ENCODE measurements around the gene MFAP2.
"Not testable (repeated sequence)": the region's sequence is repeated elsewhere in the genome, so short reads cannot be mapped to it uniquely, and the experiment has no call there.

MFAP2 gene

DNA sequence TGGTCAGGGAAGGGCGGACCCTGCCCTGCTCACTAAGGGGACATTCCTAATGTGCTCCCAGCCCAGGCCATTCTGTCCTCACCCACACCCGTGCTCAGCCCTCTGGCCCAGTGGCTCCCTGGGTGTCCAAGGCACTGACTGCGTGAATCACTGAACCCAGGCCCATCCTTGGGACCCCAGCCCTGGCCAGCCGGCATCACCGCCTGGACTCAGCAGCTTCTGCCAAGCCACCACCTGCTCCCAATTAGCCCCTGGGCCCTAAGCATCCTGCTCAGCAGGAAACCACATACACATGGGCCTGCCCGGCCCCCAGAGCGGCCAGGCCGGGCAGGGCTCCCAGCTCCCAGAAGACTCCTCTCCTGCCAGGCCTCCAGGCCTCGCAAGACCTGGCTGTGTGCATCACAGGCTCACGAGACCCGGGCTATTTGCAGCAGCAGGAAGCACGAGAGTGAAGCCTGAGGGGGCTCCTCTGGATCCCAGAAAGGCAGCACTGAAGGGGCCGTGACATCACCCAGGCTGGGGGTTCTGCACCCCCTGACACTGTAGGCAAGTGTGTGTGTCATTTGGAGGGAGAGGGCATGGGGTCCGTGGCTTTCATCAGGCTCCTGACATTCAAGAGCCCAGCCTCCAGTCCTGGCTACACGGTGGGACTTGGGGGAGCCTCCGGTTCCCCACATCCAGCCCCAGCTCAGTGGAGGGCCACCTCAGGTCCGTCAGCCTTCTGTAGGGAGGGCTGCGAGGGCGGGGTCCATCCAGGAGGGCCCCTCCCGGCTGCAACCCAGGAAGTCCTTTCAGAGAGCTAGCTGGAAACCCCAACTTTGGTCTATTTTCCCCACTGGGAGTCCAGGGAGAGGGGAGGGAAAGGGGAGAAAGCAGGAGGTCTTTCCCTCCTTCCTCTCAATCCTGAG lies 1.6 kb downstream of the MFAP2 start:
- peak; percentile 74 for DNase-seq

DNA sequence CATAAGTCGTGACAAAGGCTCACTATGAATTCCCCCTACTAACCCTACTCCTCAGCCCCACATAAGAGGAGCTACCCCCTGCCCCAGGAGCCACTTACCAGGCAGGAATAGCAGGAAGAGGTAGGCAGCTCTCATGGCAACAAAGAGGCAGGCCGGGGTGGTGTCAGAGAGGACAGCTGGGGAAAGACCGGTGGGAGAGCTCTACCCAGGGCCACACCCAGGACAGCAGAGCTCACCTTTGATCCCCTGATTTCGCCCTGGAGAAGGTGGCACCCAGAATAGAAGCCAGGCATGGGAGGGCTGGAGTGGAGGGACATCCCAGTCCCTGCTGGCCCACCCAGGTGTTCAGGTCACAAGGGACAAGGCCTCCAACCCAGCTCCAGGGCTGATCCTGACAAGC lies 2.3 kb downstream of the MFAP2 start:
- no peak for DNase-seq

GRCh38 chr1:16977377-16977776 lies 3.0 kb downstream of the MFAP2 start:
- DNase-seq: no peak

DNA sequence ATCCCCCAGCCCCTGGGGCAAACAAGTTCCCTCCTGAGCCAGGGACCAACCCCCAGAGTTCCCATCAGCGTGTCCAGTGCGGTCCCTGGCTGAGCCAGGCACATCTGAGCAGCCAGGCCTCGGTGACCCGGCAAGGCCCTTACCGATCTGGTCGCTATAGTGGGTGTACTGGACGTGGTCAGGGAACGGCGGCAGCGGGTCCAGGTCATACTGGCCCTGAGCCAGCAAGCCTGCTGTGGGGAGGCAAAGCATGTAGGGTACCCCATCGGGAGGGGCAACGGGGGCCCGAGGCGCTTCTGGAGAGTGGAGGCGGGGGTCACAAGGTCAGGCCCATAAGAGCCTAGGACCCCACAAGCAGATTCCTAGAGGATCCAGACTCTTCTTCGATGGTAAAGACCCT lies 3.5 kb downstream of the MFAP2 start:
- DNase-seq: no peak

DNA sequence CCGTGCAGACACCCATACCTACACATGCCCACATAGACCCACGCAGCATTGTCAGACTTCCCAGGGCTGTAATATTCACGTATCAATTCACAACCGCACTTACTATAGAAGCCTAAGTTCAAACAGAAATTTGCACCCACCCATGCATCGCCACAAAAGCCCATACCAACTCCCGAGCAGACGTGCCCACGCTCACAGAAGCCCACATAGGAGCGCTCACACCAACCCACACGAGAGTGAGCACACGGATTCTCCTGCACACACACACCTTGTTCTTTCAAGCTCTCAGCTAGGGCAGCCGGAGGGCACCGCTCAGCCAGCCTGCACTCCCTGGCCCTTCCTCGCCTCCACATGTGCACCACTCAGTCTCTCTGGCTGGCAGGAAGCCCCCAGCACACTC lies 4.6 kb downstream of the MFAP2 start:
- no peak for DNase-seq

GRCh38 chr1:16975211-16975610 lies 5.2 kb downstream of the MFAP2 start:
- no peak for DNase-seq

GRCh38 chr1:16973215-16973614 lies 7.2 kb downstream of the MFAP2 start:
- no peak for DNase-seq

- DNase-seq: no peak
Measured at GRCh38 chr1:16972189-16972895, 8.1 kb downstream of the MFAP2 start.

- DNase-seq: no peak
Measured at GRCh38 chr1:16971341-16972188, 8.9 kb downstream of the MFAP2 start.

- DNase-seq: no peak
Measured at GRCh38 chr1:16970132-16970910, 10.1 kb downstream of the MFAP2 start.

- DNase-seq: no peak
Measured at GRCh38 chr1:16969651-16970050, 10.8 kb downstream of the MFAP2 start.

DNA sequence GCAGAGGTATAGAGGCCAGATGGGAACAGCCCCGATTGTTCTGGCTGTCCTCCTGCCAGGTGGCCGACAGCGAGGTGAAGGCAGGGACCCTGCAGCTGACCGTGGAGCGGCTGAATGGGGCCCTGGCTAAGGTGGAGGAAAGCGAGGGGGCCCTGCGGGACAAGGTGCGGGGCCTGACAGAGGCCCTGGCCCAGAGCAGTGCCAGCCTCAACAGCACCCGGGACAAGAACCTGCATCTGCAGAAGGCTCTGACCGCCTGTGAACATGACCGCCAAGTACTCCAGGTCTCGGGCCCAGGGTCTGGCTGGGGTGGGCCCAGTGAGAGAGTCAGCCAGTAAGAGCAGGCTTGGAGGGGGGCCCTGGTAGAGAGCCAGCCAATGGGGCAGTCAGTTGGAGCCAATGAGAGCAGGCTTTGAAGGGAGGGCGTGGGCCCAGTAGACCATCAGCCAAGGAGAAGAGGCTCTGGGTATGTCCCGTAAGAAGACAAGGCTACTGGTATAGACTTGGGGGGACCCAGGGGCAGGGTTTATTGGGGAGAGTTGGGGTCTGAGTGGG lies 11.3 kb downstream of the MFAP2 start:
- no peak for DNase-seq

GRCh38 chr1:16968372-16968771 lies 12.0 kb downstream of the MFAP2 start:
- no peak for DNase-seq

DNA sequence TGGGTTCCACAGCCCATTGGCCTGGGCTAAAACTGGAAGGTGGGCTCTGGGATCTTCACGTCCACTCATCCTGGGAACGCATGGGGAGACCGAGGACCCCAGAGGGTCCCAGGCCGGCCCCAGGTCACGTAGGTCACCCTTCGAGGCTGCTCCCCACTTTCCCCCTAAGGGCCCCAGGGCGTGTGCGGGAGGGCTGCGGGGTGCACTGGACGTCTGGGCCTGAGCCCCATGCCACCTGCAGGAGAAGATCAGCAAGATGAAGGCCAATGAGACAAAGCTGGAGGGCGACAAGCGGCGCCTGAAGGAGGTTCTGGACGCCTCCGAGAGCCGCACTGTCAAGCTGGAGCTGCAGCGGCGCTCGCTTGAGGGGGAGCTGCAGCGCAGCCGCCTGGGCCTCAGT lies 12.5 kb downstream of the MFAP2 start:
- DNase-seq: no peak

DNA sequence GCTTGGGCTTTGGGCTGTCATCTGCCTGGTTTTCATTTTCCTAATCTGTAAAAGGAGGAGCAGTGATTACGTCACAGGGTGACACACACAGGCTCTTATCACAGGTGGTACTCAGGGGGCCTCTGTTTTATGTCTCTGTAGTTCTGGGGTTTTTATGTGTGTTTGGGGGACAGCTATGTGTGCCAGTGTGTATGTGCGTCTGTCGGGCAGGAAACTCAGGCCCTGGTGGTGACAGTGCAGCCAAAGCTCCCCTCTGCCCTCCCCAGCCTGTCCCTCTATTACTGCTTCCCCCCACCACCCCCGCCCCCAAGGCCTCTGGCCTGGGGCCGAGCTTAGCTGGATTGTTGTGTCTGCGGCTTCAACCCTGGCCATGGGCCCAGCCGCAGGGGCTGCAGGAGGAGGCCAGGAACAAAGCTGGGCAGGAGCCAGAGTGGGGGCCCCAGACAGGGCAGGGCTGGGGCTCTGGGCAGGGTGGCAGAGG lies 13.3 kb downstream of the MFAP2 start:
- DNase-seq: peak; percentile 82

DNA sequence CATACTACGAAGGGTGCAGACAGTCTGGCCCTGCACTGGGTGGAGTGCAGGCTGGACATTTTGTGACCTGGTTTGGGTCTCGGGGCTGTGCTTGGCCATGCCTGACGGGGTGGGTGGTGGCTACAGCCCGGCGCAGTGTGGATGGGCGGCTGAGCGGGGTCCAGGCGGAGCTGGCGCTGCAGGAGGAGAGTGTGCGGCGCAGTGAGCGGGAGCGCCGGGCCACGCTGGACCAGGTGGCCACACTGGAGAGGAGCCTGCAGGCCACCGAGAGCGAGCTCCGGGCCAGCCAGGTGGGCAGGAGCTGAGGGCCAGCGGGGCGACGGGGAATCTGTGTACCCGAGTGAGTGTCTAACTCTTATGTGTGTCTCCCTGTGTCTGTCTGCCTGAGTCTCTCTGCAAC lies 14.1 kb downstream of the MFAP2 start:
- no peak for DNase-seq

DNA sequence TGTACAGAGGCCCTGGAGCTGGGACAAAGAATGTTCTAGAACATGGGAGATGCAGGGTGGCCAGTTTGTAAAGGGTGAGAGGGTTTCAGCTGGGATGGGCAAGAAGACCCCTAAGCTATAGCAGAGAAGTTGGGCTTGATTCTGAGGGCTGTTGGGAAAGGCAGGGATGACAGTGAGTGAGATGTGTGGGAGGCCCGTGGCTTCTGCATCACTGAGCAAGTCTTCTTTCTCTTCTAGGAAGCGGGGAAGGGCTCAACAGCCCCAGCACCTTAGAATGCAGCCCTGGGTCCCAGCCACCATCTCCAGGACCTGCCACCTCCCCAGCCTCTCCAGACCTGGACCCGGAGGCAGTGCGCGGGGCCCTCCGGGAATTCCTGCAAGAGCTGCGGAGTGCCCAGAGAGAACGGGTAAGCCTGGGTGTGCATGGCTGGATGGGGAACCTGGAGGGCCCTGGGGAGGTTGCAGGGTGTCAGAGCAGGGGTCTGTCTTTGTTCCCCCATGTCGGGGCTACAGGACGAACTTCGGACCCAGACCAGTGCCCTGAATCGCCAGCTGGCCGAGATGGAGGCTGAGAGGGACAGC lies 14.8 kb downstream of the MFAP2 start:
- DNase-seq: no peak

- not testable (repeated sequence) for DNase-seq
Measured at GRCh38 chr1:16964169-16964568, 16.3 kb downstream of the MFAP2 start.

- DNase-seq: no peak
Measured at GRCh38 chr1:16961297-16962133, 18.9 kb downstream of the MFAP2 start.

GRCh38 chr1:16960560-16961296 lies 19.7 kb downstream of the MFAP2 start:
- peak; percentile 90 for DNase-seq

Data from eye (tissue), 1 donor.